Fibroblast of peridontal ligament (primary cell): Measurements from ENCODE around the gene PPP1R12B.
A peak's percentile ranks its signal among the peaks of the same experiment; 100 is the strongest.
"Not testable (repeated sequence)": the region's sequence is repeated elsewhere in the genome, so short reads cannot be mapped to it uniquely, and the experiment has no call there.

Experiments used
- DNase-seq: peaks from one replicate; pipeline ENCODE4 v3.0.0-alpha.2; 2010; ENCODE audit errors: extremely low read depth

The PPP1R12B gene

GRCh38 chr1:202528096-202528722, 179.7 kb downstream of the PPP1R12B start:
- DNase-seq = peak; percentile 51

DNA sequence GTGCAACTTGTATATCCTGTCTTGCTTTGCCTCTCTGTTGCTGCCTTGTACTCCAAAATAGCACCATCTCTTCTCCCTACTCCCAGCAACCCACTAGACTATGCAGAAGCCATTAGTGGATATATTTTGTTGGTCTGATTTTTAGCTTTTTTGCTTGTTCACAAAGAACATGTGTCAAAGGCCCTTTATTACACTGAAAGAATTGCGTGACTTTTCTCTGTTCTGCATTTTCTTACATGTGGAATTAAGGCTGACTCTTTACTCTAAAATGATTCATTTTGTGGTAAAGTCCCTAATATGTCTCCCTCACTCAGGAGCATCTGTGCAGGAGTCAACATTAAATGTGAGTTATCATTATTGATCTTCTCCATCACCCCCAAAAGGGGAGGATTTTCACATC, 182.2 kb downstream of the PPP1R12B start:
- DNase-seq = not testable (repeated sequence)

DNA sequence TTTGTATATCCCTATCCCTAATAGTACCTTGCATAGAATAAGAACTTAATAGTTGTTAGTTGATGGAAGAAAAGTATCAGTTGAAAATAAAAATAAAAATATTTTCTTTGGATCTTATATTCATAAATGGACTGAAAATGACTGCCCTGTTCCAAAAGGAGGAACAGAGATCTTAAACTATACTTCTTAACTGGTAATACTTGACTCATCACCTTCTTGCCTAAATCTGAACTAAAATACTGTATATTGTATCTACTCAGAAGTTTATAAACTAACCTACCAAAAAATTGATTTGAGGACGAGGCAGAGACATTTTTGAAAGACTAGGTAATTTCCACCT, 182.9 kb downstream of the PPP1R12B start:
- DNase-seq = no peak

DNA sequence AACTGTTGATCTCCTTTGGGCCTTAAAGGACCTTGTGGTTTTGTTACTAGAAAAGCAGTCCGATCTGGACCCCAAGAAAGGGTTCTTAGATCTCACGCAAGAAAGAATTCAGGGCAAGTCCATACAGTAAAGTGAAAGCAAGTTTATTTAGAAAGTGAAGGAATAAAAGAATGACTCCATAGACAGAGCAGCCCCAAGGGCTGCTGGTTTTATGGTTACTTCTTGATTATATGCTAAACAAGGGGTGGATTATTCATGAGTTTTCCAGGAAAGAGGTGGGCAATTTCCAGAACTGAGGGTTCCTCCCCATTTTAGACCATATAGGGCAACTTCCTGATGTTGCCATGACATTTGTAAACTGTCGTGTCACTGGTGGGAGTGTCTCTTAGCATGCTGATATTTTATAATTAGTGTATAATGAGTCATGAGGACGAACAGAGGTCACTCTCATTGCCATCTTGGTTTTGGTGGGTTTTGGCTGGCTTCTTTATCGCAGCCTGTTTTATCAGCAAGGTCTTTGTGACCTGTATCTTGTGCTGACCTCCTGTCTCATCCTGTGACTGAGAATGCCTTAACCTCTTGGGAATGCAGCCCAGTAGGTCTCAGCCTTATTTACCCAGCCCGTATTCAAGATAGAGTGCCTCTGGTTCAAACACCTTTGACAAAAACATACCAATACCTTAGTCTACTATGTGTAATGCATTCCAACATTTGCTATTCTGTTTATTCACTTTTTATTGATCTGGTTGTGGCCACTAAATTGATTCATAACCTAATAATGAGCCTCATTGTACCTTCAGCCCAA, 183.5 kb downstream of the PPP1R12B start:
- DNase-seq = peak; percentile 76

DNA sequence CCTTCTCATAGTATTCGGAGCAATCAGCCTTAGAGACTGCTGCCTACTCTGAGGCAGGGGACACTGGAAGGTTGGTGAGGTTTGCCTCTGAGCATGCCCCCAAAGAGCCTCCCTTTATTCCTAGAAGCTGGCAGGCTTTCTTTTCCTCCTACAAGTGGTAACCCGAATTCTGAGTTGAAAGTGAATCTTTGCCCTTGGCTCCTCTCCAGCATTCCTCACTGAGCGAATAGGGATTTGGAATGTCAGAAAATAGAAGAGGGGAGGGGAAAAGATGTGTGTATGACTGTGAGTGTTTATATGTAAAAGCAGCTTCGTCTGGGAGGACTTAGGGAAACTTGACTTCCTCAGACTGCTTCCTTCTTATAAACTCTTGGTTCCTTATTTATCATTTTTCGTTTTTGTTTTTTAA, 190.7 kb downstream of the PPP1R12B start:
- peak; percentile 91 for DNase-seq

GRCh38 chr1:202539583-202539982, 191.1 kb downstream of the PPP1R12B start:
- peak; percentile 21 for DNase-seq

GRCh38 chr1:202540014-202540413, 191.5 kb downstream of the PPP1R12B start:
- peak; percentile 27 for DNase-seq

GRCh38 chr1:202540448-202540847, 191.9 kb downstream of the PPP1R12B start:
- no peak for DNase-seq

DNA sequence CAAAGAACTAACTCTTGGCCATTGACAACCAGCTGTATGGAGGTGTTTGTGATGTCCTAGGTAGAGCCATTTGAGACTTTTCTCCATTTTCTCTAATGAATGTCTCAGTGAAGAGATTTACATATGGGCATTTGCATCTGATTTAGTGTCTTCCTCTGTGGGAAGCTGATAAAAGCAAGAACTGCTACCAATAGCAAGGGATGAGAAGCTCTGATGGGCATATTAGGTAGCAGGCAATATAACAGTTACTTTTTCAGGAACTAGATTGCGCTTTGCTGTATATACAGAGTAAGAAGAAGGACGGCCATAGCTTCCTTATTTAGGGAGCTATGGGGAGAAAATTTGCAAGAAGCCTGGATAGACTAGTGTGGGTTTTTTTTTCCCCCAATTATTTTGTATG, 192.4 kb downstream of the PPP1R12B start:
- not testable (repeated sequence) for DNase-seq

DNA sequence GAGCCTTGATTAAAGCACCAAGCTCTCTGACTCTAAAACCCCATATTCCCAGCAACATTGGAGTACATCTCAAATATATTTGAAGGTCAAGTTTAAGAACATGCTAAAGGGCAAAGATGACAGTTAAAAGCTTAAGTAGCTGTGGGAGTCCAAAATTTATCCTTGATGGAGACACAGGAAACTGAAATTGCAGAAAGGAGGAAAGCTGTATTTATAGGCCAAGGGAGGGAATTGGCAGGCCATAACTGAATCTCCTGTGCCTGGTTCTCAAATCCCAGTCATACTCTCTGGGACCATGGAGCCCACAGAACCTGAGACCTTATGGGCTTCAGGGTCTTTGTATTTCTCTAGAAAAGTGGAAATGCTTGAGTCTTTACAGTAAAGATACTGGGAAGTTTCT, 193.9 kb downstream of the PPP1R12B start:
- DNase-seq = not testable (repeated sequence)

DNA sequence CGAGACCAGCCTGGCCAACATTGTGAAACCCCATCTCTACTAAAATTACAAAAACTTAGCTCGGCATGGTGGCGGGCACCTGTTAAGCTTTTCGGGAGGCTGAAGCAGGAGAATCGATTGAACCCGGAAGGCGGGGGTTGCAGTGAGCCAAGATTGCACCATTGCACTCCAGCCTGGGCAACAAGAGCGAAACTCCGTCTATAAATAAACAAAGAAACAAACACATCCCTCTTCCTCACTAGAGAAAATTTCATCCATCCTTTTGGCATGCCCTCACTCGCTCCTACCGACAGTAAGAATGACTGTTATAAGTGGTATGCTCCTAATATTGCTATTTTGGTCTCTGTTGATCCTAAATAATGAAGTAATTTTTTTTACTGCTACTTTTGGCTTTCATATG, 195.0 kb downstream of the PPP1R12B start:
- DNase-seq = not testable (repeated sequence)

GRCh38 chr1:202544766-202545449, 196.4 kb downstream of the PPP1R12B start:
- not testable (repeated sequence) for DNase-seq

DNA sequence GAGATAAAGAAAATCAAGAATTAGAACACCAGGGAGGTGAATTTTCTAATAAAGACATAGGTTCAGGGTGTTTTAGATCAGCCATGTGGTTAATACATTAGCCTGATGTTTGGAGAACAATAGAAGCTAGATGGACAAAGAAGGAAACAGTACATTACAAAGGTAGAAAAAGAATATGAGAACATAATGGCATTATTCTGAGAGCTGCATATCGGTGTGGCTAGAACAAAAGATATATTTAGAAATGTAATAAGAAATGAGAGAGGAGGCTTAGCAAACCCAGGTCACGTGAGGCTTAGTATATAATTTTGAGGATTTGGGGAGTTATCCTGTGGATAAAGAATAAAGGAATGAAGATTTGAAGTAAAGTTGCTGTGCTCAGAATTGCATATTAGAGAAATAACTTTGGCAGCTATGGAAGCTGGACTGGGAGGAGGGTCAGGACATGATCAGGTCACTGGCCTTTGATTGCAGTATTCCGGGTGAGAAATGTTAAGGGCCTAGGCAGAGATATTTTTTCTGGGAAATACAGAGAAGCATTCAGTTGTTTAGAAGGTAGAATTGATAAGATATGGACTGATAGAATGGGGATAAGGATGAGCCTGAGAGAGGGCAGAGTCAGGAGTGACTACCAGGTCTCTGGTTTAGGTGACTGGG, 197.3 kb downstream of the PPP1R12B start:
- DNase-seq = not testable (repeated sequence)

DNA sequence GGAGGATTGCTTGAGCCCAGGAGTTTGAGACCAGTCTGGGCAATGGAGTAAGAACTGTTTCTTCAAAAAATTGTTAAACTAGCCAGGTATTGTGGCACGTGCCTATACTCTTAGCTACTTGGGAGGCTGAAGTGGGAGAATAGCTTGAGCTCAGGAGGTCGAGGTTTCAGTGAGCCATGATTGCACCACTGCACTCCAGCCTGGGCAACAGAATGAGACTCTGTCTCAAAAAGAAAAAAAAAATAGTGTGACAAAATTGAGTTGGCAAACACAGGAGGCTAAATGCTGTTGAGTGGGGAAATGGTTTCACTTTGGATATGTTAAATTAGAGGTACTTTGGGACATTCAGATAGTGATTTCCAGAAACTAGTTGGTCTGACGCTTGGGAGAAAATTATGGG, 197.9 kb downstream of the PPP1R12B start:
- DNase-seq = not testable (repeated sequence)

GRCh38 chr1:202546796-202547195, 198.3 kb downstream of the PPP1R12B start:
- not testable (repeated sequence) for DNase-seq

DNA sequence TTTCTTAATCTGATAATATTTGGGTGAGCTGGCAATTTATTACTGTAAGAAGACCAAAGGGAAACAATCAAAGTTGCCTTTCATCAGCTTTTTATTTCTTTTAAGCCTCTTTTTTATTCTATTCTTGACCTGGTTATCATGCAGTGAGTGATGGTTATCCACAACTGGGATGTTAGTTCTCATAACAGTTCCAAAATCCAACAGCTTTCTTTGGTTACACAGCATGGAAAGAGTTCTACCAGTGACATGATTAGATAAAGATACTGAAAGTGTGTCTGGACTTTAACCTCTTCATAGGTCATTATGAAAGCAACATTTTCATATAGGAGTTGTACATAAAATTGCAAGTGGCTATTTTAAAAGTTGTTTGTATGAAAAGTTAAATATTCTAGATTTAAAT, 198.7 kb downstream of the PPP1R12B start:
- no peak for DNase-seq

- not testable (repeated sequence) for DNase-seq
These were observed 201.6 kb downstream of the PPP1R12B start for GRCh38 chr1:202550088-202550487.

DNA sequence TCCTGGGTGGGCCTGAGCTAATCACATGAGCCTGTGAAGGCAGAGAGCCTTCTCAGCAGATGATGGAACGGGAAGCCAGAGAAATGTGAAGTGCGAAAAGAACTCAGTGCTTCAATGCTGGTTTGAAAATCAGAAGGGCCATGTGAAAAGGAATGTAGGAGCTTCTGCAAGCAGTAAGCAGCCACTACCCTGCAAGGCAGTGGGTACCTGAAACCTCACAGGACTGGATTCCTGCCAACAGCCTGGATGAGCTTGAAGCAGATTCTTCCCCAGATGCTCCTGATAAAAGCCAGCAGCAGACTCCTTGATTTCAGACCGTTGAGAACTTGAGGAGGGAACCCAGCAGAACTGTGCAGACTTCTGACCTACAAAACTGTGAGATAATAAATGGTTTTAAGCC, 203.2 kb downstream of the PPP1R12B start:
- DNase-seq = no peak

DNA sequence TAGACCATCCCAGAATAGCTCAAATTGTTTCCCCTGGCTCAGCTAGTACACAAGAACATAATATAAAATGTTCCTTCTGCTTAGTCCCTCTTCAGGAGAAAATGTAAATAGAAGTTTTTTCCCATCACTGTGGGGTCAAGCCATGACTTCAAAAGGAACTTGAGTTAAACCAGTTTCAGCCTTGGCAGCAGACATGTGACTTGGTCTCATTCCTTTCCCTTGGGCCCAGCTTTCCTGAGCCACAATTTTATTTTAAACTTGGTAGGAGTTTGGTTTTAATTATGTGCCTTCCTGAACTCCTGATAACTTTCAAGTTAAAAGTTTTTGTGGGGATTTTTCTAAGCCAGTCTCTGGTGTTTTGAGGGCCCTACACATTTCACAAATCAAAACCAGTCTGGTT, 204.1 kb downstream of the PPP1R12B start:
- DNase-seq = peak; percentile 70

DNA sequence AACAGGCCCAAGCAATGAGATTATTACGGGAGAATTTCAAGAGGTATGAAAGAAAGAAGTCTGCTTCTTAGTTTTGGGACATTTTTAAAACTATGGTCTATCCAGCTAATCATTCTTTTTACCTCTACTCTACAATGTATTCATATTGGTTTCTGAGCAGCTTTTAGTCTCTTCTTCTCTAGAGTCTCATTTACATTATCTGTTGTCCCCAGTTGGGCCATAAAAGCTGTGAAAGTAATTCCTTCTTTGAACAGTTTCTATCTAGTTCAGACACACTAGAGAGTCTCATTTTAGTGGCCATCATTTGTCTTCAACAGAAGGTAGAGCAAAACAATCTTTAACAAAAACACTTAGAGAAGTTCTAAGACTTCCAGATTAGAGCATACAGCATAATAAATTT, 204.6 kb downstream of the PPP1R12B start:
- not testable (repeated sequence) for DNase-seq

DNA sequence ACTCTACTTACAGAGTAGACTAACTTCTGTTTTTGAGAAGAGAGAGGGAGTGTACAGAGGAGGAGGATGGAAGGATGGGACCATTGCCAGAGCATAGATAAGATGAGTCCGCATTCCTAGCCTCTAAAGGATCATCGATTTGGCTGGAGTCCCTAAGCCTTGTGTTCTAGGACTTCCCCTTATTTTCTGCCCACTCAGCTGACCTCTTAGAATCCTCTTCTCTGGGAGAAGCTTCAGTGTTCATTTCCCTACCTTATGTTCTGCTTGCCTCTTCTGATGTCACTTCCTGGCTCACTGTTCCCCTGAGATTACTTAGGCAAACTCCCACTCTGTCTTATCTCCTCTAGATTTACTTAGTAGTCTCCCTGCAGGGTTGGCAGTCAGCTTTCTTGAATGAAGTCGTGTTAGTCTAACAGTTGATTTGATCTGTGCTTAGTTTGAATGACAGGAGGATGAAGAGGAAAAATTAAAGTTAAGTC, 205.1 kb downstream of the PPP1R12B start:
- DNase-seq = peak; percentile 16

DNA sequence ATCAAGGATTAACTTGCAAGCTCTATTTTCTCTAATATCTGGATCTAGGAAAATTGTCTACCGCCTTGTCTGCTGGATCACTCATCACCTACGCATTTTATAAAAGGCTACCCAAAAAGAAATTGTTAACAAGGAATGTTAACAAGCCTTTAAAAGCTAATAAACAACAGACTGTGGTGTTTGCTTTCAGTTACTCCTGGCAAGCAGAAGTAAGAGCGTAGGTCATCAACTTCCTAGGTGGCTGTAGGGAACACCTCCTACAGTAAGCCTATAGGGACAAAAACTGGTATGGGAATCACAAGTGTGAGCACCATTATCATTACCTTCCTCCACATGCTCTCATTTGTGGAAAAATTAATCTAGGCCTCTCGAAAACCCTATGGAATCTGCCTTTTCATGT, 206.1 kb downstream of the PPP1R12B start:
- DNase-seq = not testable (repeated sequence)
